ENCODE measurements around the gene TRAF5.

Gene TRAF5

DNA sequence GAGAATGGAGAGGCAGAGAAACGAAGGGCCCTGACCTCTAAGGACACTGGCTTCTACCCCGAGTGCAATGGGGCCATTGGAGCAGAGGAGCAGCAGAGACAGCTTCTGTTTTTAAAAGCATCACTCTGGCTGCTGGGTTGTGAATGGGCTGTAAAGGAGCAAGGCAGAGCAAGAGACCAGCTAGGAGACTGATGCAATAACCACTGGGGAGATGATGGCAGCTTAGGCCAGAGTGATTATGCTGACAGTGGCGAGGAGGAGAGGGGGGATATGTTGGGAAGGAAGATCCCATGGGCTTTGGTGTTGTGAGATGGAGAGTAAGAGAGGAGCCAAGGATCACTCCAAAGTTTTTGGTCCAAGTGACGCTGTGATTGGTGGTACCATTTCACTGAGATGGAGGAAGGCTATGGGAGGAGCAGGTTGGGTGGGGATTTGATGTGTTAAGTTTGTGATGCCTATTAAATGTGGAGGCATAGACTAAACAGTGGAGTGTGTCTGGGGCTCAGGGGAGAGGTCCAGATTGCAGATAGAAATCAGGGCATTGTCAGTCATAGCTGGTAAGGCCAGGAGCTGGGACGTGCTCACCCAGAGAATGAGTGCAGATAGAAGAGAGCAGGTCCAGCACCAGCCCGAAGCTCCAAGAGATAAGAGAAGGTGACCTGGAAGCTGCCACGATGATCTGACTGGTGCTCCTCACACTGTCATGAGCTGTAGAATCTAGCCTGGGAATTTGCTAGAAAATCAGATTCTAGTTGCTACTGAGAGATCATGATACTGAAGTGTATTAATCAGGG lies 11.0 kb downstream of the TRAF5 start:
- DNase-seq (ENCODE audit: low read depth), result no peak
- TF ChIP-seq, protein P1, sequence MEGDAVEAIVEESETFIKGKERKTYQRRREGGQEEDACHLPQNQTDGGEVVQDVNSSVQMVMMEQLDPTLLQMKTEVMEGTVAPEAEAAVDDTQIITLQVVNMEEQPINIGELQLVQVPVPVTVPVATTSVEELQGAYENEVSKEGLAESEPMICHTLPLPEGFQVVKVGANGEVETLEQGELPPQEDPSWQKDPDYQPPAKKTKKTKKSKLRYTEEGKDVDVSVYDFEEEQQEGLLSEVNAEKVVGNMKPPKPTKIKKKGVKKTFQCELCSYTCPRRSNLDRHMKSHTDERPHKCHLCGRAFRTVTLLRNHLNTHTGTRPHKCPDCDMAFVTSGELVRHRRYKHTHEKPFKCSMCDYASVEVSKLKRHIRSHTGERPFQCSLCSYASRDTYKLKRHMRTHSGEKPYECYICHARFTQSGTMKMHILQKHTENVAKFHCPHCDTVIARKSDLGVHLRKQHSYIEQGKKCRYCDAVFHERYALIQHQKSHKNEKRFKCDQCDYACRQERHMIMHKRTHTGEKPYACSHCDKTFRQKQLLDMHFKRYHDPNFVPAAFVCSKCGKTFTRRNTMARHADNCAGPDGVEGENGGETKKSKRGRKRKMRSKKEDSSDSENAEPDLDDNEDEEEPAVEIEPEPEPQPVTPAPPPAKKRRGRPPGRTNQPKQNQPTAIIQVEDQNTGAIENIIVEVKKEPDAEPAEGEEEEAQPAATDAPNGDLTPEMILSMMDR (IDR thresholded peaks at IDR 0.05; ENCODE audit: low read length, missing control alignments), result no peak
- no peak overlapping the region for H3K4me3 ChIP-seq (replicated peaks; ENCODE audit: low read depth, low read length)

DNA sequence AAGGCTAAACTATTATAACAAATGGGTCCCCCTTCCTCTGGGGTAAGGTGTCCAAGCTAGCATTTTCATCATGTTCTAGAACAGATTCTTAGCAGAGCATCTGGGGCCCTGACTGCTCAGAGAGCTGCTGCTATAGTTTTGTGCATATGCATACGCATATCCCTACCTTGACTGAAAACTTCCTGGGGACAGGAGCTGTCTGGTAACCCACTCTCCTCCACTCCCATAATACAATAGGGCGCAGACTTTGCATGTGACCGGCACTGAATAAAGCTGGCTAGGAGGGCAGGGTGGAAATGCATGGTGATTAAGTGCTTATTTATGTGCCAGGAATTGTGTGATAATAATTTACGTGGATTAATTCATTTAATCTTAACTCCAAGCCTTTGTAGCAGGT lies 11.6 kb downstream of the TRAF5 start:
- no peak for DNase-seq (ENCODE audit: low read depth)
- TF ChIP-seq, protein P1 (IDR thresholded peaks at IDR 0.05; ENCODE audit: low read length, missing control alignments), result no peak
- H3K4me3 ChIP-seq (replicated peaks; ENCODE audit: low read depth, low read length), result no peak overlapping the region

DNA sequence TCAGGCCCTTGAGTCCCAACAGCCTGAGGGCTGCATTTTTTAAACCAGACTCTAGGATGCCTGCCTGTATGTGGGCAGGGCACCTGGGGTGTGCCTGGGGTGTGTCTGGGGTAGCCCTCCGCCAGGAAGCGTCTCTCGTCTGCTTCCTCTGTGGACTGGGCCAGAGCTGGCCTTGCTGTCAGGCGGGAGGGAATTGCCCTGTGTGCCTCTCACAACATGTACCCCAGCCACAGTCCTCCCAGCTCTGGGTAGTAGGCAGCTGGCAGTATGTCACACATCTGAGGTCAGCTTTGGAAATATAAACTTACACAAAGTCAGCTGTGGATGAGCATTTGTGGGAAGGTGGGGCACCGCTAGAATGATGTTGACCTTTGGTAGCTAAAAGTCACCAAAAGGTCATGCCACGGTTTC lies 13.0 kb downstream of the TRAF5 start:
- no peak for DNase-seq (ENCODE audit: low read depth)
- TF ChIP-seq, protein P1 (IDR thresholded peaks at IDR 0.05; ENCODE audit: low read length, missing control alignments), result no peak
- H3K4me3 ChIP-seq (replicated peaks; ENCODE audit: low read depth, low read length), result no peak overlapping the region

DNA sequence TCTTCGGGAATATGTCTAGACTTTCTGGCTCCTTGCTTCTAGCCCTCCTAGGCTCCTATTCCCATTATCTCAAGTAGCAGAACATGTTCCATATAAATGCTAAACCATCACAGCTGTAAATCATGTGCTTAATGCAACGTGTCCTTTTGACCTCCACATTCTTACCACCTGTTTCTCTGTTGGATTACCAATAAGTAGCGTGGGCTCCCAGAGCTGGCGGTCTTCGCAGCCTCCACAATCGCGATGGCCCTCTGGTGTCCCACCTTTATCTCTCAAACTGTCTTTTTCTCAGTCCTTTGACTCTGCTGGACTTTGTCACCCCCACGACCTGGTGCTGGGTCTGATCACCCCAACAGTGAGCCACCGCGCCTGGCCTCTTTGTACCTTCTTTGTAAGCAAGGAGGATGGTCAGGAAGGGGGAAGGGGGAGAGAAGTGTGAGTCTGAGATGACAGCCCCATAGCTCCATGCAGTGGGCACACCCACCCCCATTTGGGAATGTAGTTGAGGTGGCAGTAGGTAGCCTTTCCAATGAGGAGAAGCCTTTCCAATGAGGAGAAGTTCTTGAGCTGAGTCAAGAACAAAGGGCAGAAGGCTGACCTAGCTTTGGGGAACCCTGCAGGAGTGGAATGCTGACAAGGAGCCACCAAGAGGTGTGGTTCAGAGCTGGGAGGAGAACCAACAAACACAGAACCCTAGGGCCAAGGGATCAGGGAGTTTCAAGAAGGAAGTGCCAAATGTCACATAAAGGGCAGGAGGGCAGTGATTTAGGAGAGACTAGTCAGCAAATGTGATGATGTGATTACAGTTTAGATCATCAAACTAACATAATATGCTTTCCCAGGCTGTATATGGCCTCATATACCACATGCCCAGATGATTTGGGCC lies 14.2 kb downstream of the TRAF5 start:
- TF ChIP-seq, protein P1 (IDR thresholded peaks at IDR 0.05; ENCODE audit: low read length, missing control alignments), result no peak
- H3K4me3 ChIP-seq (replicated peaks; ENCODE audit: low read depth, low read length), result no peak overlapping the region
- DNase-seq (ENCODE audit: low read depth), result no peak

DNA sequence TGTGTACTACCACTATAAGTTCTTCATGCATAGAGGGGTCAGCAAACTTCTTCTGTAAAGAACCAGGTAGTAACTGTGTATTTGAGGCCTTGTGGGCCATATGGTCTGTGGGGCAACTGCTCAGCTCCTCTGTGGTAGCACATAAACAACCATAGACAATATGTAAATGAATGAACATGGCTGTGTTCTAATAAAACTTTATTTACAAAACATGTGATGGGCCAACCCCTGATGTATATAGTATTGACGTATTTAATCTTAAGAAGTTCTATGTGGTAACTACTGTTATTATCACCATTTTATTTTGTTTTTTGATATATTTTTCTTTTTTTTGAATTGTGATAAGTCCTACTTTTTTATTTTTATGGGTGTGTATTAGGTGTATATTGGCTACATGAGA lies 15.4 kb downstream of the TRAF5 start:
- TF ChIP-seq, protein P1 (IDR thresholded peaks at IDR 0.05; ENCODE audit: low read length, missing control alignments), result no peak
- no peak for DNase-seq (ENCODE audit: low read depth)
- no peak overlapping the region for H3K4me3 ChIP-seq (replicated peaks; ENCODE audit: low read depth, low read length)

DNA sequence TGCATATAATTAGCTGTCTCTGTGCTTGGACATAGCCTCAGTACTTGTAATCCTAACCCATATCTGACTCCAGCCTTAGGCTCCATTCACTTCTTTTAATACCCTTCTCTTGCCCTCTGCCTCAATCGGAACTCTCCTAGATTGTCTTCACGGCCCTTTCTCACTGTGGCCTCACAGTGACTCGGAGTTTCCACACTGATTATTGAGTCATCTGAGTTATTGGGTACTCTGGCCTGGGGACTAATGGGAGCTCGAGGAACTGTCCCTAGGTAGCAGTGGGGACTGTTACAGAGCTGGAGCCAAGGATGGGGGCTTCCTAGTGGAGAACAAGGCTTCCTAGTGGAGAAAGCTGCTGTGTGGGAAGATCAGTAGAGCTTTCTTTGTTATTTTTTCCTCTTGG lies 17.0 kb downstream of the TRAF5 start:
- no peak overlapping the region for H3K4me3 ChIP-seq (replicated peaks; ENCODE audit: low read depth, low read length)
- no peak for DNase-seq (ENCODE audit: low read depth)
- TF ChIP-seq, protein P1 (IDR thresholded peaks at IDR 0.05; ENCODE audit: low read length, missing control alignments), result no peak
